GM19023 (cell line): ENCODE results near the gene CCDC194.
A peak's percentile ranks its signal among the peaks of the same experiment; 100 is the strongest.

ENCODE experiments used
- ATAC-seq: cut with Tn5 transposase; IDR thresholded peaks from one replicate; pipeline ENCODE4 v1.9.1; 2021; ENCODE audit warnings: mild to moderate bottlenecking, moderate library complexity; ENCODE audit not compliant: unreplicated experiment

CCDC194 gene, protein sequence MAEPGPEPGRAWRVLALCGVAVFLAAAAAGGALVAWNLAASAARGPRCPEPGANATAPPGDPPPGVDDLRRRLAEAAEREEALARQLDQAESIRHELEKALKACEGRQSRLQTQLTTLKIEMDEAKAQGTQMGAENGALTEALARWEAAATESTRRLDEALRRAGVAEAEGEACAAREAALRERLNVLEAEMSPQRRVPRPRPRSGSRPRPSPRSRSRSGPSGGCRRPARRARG

DNA sequence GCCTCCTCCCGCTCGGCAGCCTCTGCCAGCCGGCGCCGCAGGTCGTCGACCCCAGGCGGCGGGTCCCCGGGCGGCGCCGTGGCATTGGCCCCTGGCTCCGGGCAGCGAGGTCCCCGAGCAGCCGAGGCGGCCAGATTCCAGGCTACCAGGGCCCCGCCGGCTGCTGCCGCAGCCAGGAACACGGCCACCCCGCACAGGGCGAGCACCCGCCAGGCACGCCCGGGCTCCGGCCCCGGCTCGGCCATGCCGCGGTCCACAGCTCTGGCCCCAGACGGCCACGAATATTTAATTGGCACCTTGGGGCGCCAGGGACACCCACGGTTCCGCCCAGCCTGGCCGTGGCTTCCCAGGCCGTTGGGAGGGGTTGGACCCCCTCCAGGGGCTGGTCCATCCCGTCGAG, at the start of gene CCDC194:
CCDC194 (minus strand) TSS at position 283 of the 400 bp plus-strand sequence; CDS start at position 245, 38 bp downstream.
- no peak for ATAC-seq

GRCh38 chr19:17441241-17442021, 47.4 kb upstream of the CCDC194 start:
- ATAC-seq: no peak

- ATAC-seq: no peak
Observed at GRCh38 chr19:17436874-17437267, 42.9 kb upstream of the CCDC194 start.

DNA sequence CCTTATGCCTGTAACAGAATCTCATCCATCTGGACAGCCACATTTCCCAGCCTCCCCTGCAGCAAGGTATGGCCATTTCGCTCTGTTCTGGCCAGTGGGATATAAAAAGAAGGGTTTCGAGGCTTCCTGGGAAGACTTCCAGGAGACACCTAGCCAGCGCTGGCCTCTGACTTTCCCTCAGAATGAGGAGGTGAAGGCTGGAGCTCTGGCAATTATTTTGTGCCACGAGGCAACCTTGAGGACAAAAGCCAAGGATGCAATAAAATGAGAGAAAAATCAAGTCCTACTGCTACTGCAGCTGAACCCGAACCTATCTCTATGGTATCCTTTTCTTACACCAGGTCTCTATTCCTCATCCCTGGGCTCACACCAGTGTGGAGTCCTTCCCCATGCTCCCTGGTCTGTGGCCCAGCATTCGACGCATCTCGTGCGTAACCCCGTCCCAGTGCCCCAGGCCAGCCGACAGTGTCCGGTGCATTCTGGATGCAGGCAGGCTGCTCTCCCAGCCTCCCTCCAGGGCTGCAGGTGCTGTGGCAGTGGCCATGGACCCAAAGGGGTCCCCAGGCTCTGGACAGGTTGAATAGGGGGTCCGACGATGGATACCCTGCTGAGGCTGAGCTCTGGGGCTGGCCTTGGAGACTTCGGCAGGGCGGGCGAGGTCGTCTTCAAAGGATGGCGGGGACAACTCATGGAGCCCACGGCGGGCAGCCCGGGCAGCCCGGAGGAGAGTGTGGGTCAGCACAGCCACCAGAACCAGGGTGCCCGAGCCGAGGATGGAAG, 42.3 kb upstream of the CCDC194 start:
- no peak for ATAC-seq

DNA sequence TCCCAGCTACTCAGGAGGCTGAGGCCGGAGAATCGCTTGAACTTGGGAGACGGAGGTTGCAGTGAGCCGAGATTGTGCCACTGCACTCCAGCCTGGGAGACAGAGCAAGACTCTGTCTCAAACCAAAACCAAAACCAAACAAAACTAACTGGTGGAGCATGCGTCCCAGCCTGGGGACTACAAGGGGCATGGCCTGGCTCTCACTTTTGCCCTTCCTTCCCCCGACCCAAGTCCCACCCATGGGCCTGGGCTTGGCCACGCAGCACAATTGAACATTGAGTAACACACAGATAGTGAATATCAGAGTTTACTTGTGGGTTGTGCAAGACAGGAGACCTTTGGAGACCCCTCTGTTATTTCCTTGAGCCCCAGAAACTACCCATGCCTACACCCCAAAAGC, 41.2 kb upstream of the CCDC194 start:
- no peak for ATAC-seq

- no peak for ATAC-seq
Observed at GRCh38 chr19:17431417-17431816, 37.4 kb upstream of the CCDC194 start.

DNA sequence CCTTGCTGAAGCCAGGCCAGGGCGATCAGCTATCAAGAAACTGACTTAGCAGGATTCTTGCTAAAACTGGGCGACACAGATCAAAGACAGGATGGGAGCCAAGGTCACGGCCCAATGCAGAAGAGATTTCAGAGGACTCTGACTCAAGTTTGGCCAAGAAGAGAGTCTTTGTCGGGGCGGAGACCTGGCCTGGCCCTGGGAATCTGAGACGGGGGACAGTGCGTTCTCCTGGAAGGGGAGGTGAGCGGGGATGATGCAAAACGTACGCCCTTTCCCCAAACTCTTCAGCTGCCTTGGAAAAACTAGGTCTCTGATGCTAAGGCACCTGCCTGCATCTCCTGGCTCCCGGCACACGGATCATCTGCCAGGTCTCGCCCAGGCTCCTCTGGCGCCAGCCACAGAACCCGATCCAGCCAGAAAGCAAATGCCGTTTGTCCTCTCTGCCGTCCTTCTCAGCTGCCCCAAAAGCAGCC, 35.7 kb upstream of the CCDC194 start:
- ATAC-seq: no peak

- ATAC-seq: no peak
Observed at GRCh38 chr19:17424743-17425365, 30.9 kb upstream of the CCDC194 start.

DNA sequence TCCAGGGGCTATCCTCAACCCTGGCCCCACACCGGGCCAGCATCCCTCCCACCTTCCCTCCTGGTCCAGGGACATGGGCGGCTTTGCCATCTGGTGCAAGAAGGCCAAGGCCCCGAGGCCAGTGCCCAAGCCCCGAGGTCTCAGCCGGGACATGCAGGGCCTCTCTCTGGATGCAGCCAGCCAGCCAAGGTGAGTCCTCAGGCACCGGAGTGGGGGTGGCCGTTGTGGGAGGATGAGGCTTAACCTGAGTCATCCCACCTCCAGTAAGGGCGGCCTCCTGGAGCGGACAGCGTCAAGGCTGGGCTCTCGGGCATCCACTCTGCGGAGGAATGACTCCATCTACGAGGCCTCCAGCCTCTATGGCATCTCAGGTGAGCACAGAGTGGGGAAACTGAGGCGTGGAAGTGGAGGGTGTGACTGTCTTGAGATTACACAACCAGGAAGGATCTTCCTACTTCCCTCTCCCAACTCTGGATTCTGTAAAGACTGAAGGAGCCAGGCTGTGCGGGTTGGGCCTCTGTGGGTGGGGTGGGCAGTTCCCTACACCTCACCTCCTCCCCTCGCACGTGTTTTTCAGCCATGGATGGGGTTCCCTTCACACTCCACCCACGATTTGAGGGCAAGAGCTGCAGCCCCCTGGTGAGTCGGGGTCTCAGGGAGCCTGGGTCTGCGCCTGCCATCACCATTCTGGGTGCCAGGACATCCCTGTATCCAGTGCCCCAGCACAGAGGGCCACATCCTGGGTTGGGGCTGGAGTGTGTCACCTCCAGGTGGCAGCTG, 29.6 kb upstream of the CCDC194 start:
- no peak for ATAC-seq

DNA sequence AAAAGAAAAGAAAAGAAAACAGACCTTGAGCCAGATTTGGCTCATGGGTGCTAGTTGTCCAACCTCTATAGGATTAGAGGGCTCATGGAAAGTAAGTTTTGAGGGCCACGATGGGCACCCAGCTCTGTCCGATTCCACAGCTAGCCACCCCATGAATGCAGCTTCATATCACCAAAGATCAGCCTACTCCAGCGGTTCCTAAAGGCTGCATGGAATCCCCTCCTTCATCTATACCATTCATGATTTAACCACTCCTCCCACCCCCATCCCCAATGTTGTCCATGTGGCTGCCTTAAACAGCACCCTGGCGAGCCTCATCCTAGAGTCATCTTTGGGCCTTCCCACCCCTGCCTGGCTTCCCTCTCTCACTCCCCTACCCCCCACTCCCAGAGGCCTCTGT, 27.9 kb upstream of the CCDC194 start:
- no peak for ATAC-seq

GRCh38 chr19:17420475-17420924, 26.5 kb upstream of the CCDC194 start:
- no peak for ATAC-seq

DNA sequence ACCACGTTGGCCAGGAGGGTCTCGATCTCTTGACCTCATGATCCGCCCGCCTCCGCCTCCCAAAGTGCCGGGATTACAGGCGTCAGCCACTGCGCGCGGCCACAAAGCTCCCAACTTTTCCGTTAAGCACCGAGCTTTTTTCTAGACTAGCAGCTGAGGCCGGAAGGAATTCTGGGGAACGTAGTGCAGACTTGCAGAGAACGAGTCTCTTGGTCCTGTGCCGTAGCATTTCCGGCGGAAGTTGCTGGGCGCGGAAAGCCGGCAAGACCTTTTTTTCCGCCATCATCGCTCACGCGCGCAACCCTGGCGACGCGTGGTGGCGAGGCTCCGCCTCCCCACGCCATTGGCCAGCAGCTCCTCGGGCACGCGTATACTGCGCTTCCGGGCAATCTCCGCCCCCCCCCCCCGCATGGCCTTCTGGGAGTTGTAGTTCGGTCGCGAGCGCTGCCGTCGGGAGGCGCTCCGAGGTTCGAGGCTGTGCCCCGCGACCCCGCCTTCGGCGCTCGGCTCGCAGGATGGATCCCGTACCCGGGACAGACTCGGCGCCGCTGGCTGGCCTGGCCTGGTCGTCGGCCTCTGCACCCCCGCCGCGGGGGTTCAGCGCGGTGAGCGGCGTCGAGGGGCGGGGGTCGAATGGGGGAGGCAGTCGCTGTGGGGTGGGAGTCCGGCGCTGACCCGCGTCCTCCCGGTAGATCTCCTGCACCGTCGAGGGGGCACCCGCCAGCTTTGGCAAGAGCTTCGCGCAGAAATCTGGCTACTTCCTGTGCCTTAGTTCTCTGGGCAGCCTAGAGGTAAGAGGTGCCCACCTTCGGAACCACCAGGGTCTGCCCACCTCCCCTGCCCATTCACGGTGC, 25.9 kb upstream of the CCDC194 start, which contains the start of gene MVB12A:
MVB12A (plus strand) TSS at position 427 of the 854 bp plus-strand sequence; CDS start at position 516, 89 bp downstream.
- ATAC-seq: peak; percentile 90

GRCh38 chr19:17419154-17419620, 25.2 kb upstream of the CCDC194 start:
- ATAC-seq: no peak

DNA sequence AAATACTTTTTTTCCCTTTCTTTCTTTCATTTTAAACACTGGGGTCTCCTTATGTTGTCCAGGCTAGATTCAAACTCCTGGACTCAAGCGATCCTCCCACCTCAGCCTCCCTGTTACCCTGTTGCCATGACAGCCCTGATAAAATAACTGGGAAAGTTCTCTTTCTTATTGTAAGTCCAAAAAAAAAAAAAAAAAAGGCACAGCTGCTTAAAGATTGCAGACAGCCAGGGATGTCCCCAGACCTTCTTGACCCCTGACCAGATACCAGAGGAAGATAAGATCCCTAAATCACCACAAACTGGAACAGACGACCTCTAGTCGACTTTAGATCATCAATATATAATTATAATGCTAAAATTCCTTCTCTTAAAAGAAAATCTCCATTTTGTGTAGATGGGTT, 24.7 kb upstream of the CCDC194 start:
- ATAC-seq: no peak

DNA sequence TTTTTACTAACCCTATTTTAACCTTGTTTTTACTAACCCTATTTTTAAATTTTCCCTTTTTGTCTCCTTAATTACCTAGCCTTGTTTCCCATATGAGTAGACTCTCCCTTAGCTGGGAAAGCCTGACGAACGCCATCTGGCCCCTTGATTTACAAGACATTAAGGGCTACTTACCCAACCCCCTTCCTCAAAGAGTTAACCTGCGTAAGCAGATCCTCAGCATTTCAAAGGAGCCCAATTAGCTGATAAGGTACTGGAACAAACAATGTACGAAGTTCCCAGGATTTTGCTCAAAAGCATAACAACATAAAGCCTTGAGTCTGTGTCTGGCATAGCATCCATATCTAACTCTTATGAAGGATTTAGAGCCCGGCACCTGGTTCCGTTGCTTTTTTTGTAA, 21.1 kb upstream of the CCDC194 start:
- ATAC-seq: no peak

DNA sequence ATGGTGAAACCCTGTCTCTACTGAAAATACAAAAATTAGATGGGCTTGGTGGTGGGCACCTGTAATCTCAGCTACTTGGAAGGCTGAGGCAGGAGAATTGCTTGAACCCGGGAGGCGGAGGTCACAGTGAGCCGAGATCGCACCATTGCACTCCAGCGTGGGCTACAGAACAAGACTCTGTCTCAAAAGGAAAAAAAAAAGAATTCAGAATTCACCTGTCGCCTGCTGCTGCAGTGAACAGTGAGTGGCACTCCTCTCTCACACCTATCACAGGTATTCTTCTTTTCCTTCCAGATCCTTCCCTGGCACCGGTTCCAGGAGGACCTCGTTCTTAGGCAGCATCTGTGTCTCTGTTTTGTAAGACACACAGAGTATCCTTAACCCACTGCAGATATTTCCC, 20.1 kb upstream of the CCDC194 start:
- ATAC-seq: no peak

- ATAC-seq: no peak
Observed at GRCh38 chr19:17411801-17412200, 17.8 kb upstream of the CCDC194 start.

DNA sequence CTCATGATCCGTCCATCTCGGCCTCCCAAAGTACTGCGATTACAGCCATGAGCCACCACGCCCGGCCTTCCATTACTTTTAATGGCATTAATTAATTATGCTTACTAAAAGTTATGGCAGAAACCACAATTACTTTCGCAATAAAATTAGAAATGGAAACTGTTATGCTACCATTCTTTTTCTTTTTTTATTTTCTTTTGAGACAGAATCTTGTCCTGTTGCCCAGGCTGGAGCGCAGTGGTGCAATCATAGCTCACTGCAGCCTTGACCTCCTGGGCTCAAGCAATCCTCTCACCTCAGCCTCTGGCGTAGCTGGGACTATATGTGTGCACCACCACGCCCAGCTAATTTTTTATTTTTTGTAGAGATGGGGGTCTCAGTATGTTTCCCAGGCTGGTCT, 16.0 kb upstream of the CCDC194 start:
- ATAC-seq: no peak

DNA sequence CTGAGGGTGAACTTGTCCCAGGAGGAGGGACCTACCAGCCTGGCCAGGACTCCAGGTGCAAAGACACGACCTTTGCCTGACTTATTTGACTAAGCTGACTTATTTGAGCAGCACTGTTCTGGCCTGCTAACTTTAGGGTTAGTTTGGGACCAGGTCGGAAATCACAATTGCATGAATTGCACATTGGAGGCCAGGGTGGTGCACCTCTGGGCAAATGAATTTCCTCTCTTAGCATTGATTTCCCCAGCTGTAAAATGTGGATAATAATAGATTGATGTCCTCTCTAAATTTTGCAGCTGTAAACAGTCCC, 12.8 kb upstream of the CCDC194 start:
- no peak for ATAC-seq
